ENCODE data around the gene CALU.

The CALU gene

DNA sequence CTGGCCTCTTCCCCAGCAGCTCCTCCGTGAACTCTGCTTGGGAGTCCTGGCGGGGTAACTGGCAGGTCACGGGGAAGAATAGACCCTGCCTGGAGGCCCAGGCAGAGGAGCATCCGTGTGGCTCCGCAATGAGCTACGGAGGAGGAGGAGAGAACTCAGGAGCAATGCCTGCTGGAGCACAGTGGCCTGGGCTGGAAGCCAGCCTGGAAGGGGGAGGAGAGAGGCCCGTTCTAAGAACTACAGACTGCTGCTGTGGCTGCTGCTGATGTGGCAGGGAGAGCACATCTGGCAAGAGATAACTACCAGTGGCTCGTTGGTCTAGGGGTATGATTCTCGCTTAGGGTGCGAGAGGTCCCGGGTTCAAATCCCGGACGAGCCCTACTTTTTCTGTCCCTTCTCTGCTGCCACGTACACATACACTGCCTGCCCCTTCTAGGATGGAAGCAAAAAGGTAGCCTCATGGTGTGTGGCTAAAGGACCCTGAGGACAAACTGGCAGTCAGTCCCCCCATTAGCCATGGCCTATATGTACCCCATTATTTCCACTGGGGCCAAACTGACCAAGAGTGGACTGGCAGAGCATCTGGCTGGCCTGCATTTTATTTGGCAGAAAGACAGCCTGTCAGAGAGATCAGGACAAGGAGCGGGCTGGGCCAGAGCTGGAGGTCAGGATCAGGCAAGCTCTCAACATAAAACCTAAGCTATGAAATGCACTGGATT lies 44.1 kb downstream of the CALU start:
- DNase-seq (ENCODE audit: low read depth in 1 of 2, low spot score in 1 of 2) = no peak

DNA sequence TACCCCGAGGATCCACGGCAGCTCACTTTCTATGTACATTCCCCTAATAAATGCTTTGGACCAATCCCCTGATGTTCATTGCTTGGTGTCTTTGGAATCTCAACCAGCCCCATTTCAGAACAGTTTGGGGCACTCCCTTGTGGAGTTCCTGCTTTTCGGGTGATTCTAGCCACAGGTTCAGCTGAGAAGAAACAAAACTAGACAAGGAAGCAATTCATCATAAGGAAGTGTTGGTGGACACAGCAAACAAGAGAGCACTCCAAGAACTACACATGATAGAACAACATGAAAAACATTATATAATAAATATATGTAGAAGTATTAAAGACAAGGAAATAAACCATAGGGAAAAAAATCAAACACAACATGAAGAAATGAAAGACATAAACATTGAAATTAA lies 46.6 kb downstream of the CALU start:
- no peak for DNase-seq (ENCODE audit: low read depth in 1 of 2, low spot score in 1 of 2)

DNA sequence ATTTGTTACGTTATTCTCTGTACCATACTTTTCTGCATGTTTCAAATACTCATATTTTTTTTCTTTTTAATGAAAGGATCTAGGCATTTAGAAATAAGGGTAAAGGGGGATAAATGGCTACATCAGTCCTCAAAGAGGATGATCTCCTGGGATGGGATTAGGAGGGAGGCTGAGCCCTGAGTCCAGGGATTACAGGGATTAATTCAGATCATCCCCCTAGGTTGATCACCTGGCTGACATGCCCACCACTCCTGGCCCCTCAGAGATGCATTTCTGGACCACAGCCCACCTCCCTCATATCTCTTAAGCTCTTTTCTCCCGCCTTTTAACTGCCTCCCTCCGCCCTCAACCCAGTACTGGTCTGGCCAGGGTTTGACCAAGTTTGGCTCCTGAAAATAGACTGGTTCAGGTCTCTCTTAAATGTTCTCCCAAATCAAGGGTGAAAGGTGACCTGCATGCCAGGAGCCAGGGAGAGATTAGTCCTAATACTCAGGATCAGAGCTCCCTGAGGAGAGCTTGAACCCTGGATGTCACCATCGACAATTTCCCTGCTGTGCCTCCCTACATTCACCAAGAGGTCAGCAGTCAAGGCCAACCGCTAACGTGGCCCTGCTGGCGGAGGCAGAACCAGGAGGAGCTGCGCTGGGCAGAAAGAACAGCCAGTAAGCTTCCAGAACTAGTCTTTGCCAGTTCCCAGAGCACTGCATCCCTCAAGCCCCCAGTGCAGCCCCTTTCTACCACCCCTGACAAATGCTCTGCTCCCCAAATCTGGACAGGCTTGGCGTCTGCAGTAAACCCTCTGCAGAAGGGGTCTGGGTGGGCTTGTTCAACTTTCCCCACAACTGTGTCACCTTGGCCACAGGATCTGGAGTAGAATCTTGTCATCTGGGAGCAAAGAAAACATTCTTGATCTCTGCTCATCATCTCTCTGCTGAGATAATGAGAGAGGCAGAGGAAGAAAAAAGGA lies 49.6 kb downstream of the CALU start:
- DNase-seq (ENCODE audit: low read depth in 1 of 2, low spot score in 1 of 2) = no peak

DNA sequence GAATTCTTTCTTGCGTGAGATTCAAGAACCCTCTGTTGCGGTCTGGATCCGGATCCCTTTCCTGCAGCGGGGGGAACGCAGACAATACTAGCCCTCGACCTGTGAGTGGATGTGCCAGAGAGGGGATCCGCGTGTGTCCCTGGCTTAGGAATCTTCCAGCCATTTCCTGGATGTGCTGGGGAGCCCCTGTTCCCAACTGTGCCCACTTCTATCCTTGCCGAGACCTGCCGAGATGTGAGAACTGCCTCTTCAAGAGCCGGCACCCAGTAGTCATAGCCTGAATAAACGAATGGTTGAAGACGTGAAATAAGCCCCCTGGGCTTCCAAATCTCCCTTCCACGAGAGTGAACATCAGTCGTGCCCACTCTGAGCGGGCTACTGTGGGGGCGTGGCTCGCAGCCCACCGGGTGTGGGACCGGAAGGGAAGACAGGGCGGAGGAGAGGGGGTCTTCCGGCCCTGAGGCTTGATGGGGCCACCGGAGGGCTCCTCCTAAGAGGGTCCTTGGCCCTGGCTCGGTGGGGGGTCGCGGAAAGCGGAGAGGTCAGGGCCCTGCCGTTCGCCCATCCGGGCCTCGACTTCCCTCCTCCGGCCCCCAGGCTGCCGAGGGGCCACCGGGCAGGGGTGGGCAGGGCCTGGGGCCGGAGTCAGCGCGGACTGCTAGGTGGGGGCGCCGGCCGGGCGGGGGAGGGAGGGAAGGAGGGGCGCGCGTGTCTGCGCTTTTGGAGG lies 51.3 kb downstream of the CALU start:
- DNase-seq (ENCODE audit: low read depth in 1 of 2, low spot score in 1 of 2) = no peak

DNA sequence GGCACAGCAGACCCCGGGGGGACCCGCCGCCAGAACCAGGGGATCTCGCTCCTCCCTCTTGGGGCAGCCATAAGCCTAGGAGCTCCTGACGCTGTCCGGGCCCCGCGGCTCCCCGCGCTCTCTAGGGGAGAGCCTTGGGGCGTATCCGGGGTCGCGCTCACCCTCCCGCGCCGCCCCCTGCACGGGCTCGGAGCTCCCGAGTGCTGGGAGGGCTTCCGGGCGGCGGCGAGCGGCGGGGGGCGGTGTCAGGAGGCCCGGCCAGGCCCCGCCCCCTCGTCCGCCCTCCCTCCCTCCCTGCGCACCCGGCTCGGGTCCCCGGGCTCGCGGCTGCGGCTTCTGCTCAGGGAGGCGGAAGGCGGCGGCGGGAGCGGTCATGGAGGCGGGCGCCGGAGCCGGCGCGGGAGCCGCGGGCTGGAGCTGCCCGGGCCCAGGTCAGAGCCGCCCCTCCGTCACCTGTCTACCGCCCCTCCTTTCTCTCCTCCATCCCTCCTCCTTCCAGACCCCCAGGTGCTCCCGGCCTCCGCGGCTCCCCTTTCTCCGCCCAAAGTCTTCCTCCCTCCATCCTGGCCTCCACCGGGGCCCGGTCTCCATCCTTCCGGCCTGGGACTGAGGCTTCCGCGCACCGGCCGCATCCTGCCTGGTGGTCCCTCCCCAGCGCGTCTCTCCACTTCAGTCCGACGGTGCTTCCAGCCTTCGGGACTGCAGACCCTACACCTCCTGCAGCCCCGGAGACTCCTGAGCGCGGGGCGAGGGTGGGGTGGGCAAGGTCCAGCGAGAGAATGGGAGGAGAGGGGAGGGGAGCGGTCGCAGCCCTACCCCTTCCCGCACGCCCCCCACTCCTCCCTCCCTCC lies 52.2 kb downstream of the CALU start, which contains the start of gene CCDC136:
Gene CCDC136, plus strand, starts transcription at position 848 of the 851 bp plus-strand sequence. CDS start 444 bp downstream, outside the sequence.
- DNase-seq (ENCODE audit: low read depth in 1 of 2, low spot score in 1 of 2) = peak; percentile 61 to 69

DNA sequence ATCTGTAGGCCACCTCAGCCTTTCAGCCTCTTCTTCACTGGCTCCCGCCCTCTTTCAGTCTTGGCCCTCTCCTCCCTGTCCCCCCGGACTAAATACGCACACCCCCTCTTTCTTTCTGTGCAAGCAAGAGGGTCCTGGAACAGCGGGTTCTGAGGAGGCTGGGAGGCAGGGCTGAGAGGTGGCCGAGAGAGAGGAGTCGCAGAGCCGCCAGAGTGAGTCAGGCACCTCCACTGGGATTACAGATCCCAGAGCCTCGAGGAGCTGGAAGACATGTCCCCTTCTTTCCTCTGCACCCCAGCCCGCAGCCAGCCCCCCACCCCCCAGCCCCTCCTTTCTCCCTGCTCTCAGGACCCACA lies 52.8 kb downstream of the CALU start:
- DNase-seq (ENCODE audit: low read depth in 1 of 2, low spot score in 1 of 2) = no peak

DNA sequence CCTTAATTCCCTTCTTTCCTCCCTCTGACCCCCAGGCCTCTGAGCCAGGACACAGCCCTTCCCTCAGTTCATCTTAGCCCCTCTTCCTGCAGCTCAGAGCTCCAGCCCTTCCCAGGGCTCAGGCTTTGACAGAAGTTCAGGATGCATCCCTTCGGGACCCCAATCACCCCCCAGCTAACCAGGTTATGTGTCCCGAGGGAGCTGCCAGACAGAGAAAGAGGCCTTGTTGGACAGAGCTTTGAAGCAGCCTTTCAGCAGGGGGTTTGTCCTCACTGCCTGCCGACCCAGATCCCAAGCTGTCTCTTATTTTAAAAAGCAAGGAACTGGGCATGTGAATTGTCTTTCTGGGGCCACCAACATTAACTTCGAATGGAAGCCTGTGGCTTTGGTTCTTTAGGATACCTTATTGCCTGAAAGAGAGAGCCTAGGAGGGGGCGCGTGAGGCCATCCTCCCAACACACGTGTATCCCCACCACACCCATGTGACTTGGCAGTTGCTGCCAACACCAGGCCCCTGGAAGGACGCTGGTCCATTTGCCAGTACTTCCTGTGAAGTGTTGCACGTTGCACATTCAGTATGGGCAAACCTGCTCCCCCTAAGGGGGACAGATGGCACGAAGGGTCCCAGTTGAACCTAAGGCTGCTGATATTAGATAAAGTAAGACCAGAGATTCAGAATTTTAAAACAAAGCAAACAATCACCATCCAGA lies 53.5 kb downstream of the CALU start:
- no peak for DNase-seq (ENCODE audit: low read depth in 1 of 2, low spot score in 1 of 2)

DNA sequence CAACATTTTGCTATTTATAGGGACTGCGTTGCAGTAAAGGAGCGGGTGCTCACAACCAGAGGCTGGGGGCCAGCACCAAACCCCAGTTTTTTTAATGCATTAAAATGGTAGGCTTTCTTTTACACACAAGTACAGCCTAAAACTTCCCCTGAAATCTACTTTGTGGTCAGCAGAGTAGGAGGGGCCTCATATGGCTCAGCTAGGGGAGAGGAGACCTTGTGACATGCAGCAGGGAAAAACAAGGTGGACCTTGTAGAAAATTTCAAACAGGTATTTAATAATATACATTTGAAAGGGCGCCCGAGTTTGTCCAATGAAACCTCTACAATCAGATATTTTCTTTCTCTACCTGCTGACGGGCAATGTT lies 54.0 kb downstream of the CALU start:
- DNase-seq (ENCODE audit: low read depth in 1 of 2, low spot score in 1 of 2) = no peak

DNA sequence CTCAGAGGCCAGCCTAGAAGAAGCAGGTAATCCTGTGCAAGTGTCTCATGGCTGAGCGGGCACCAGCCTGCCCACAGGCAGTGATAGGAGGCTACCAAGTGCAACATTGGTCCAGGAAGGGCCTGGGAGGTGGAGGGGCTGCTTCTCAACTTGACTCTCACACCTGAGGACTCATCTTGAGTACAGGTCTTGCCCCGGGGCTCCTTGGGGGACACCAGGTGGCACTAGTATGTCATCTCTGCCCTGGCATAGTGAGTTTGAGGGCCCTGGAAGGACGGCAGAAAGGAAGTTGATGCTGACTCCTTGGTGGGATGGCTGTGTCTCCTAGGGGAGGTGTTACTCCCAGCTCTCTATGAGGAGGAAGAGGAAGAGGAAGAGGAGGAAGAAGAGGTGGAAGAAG lies 54.9 kb downstream of the CALU start:
- DNase-seq (ENCODE audit: low read depth in 1 of 2, low spot score in 1 of 2) = no peak

DNA sequence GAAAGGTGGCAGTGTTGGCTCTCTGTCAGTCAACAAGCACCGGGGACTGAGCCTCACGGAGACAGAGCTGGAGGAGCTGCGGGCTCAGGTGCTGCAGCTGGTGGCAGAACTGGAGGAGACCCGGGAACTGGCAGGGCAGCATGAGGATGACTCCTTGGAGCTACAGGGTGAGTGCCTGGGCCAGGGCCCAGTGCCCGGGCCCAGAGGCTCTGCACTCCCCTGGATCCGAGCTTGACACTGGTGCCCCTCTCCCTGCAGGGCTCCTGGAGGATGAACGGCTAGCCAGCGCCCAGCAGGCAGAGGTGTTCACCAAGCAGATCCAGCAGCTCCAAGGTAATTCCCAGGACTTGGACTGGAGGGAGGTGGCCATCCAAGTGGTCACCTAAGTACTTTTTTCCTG lies 55.3 kb downstream of the CALU start:
- no peak for DNase-seq (ENCODE audit: low read depth in 1 of 2, low spot score in 1 of 2)

DNA sequence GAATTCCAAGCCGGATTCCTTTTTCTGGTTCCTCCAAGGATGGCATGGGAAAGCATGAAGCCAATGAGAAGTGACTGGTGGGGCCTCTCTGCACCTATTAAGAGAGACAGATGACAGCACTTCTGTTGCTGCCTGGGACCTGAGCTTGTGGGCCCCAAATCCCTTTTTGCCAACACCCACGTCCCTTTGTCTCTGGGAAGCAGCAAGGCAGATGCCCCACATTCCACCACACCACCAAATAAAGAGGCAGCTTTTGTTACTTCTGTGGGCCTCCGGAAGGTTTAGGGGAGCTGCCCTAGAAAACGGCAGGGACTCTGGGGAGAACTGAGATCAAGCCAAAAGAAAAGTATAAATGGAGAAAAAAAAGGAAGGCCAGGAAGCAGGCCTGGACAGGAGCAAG lies 56.0 kb downstream of the CALU start:
- no peak for DNase-seq (ENCODE audit: low read depth in 1 of 2, low spot score in 1 of 2)

DNA sequence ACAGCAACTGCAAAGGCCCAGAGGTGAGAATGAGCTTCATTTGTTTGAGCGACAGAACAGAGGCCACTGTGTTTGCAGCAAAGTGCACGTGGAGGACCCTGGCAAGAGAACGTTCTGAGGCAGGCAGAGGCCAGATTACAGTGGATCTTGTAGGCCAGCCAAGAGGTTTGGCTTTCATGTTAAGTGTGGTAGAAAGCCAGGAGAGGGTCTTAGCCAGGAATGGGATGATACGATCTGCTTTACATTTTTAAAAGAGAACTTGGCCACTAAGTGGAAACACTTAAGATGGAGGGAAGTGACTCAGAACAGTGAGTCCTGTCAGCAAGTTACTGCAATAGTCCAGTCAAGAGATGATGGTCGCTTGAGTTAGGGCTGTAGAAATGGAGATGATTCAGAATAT lies 57.2 kb downstream of the CALU start:
- no peak for DNase-seq (ENCODE audit: low read depth in 1 of 2, low spot score in 1 of 2)

DNA sequence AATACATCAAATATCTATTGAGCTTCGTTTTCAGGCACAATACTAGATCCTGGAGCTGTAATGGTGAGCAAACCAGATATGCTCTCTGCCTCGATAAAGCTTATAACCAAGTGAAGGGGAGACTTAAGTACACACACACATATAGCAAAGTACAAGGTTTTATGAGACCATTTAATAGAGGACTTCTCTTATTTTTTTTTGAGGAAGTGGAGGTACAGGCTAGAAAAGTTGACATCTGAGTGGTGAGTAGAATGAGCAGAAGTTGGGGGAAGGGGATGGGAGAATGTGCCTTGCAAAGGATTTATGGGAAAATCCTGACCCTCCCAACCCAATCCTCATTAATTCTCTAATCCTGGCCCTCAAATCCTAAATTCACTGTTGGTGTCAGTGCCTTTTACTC lies 60.3 kb downstream of the CALU start:
- DNase-seq (ENCODE audit: low read depth in 1 of 2, low spot score in 1 of 2) = no peak

DNA sequence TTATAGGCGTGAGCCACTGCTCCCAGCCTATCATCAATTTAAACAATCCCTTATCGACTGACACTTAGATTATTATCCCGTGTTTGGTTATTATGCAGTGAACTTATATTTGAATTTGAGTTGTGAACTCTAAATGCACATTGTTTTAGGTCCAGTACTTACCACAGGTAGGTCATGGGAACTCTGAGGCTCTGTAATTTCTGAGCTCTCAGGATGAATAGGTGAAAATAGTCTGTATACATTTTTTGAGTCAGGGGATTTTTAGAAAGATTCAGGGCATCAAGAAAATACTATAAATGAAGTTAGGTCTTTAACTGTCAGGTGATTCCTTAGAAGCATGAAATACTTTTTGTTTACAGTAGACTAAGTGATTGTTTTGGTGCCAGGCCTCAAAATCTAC lies 61.4 kb downstream of the CALU start:
- no peak for DNase-seq (ENCODE audit: low read depth in 1 of 2, low spot score in 1 of 2)

DNA sequence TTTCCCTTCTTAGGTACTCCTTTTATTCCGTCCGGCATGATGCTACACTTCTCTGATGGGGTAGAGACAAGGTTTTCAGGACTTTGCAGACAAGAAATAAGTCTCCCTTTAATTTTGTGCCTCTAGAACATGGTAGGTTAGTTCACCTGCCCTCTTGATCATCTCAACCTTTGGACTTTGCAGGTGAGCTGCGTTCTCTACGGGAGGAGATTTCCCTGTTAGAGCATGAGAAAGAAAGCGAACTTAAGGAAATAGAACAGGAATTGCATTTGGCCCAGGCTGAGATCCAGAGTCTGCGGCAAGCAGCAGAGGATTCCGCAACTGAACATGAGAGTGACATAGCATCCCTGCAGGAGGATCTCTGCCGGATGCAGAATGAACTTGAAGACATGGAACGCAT lies 61.8 kb downstream of the CALU start:
- DNase-seq (ENCODE audit: low read depth in 1 of 2, low spot score in 1 of 2) = no peak

DNA sequence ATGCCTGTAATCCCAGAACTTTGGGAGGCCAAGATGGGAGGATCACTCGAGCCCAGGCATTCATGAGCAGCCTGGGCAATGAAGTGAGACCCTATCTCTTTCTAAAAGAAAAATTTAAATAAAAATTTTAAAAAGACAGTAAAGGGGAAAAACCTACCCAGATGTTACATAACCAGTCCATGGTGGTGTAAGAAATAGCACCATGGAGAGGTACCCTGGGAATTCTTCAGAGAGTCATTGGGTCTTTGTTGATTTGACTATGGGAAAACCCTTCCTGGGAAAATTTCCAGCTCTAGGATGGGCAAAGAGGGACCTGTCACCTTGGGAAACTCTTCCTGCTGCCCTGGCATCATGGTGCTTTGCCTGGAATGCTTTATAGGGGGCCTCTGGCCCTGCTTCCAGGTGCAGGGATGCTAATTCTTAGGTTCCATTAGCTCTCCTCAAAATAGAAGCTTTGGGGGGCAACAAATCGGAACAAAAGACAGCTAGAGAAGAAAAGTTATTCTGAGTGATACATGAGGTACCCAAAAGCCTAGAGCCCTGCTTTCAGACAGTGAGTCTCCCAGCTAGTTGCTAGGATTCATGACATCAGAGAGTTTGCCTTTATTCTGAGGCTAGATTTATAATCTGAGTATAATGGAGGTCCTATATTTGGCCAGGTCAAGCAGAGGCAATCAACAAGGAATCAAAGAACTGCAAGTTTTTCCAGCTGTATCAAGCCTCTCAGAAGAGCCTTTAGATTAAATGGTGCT lies 62.7 kb downstream of the CALU start:
- no peak for DNase-seq (ENCODE audit: low read depth in 1 of 2, low spot score in 1 of 2)

DNA sequence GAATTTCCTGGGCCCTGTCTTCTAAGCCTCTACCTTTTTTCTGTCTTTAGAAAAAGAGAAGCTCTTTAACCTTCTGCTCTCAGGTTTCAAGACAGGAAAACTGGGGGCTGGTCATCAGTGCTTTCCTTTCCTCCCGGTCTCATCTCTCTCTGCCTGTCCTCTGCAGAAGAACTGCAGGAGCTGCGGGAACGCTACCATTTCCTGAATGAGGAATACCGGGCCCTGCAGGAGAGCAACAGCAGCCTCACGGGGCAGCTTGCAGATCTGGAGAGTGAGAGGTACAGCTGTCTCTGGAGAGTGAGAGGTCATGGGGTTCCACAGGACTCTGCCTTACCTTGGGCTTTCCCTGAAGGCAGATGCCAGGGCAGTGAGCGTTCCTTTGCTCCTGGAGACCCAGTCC lies 65.3 kb downstream of the CALU start:
- no peak for DNase-seq (ENCODE audit: low read depth in 1 of 2, low spot score in 1 of 2)

DNA sequence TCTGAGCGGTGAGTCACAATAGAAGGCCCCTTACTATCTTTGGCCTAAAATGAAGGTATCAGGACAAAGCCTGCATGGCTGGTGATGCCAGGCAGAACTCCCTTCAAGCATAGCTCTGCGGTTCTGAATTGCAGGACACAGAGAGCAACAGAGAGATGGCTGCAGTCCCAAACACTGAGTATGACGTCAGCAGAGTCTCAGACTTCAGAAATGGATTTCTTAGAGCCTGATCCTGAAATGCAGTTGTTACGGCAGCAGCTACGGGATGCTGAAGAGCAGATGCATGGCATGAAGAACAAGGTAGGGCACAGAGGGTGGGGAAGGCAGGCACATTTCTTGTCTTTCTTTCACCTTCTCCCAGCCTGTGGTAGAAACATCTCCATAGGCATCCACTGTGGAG lies 66.1 kb downstream of the CALU start:
- DNase-seq (ENCODE audit: low read depth in 1 of 2, low spot score in 1 of 2) = no peak

DNA sequence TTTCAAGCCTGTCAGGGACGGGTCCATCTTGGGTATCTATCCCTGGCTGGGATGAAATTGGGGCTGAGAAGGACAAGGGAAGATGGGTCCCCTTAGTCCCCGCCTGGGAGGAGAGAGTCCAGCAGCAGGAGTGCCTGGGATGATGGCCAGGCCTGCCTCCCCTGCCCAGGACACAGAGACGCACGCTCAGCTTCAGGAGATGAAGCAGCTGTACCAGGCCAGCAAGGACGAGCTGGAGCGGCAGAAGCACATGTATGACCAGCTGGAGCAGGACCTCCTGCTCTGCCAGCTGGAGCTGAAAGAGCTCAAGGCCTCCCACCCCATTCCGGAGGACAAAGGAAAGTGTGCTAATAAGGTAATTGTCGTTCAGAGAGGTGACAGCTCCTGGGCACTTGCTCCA lies 68.0 kb downstream of the CALU start:
- no peak for DNase-seq (ENCODE audit: low read depth in 1 of 2, low spot score in 1 of 2)

DNA sequence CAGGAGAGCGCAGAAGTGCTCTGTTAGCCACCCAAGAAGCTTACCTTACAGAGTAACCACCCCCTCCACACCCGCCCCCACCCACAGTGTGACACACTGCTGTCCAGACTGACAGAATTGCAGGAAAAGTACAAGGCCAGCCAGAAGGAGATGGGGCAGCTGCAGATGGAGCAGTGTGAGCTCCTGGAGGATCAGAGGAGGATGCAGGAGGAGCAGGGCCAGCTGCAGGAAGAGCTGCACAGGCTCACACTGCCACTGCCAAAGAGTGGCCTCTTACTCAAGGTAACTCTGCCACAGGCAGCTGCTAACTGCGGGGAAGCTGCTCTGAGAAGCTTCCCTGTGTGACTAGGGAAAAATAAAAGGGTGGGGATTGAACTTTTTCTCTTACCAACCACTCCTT lies 70.2 kb downstream of the CALU start:
- no peak for DNase-seq (ENCODE audit: low read depth in 1 of 2, low spot score in 1 of 2)

All from activated T-helper 1 cell treated with anti-CD3 and anti-CD28 coated beads, Interleukin-2, amount 50 U/mL, for 16 hours (primary cell).